NCI-H2029 (cell line): ENCODE results near the gene SPOPL.
"Not testable (repeated sequence)": the region's sequence is repeated elsewhere in the genome, so short reads cannot be mapped to it uniquely, and the experiment has no call there.

ENCODE experiments used
- DNase-seq: peaks from one replicate; lab custom pipeline; 2025; lab: John Stamatoyannopoulos, UW

Gene SPOPL

DNA sequence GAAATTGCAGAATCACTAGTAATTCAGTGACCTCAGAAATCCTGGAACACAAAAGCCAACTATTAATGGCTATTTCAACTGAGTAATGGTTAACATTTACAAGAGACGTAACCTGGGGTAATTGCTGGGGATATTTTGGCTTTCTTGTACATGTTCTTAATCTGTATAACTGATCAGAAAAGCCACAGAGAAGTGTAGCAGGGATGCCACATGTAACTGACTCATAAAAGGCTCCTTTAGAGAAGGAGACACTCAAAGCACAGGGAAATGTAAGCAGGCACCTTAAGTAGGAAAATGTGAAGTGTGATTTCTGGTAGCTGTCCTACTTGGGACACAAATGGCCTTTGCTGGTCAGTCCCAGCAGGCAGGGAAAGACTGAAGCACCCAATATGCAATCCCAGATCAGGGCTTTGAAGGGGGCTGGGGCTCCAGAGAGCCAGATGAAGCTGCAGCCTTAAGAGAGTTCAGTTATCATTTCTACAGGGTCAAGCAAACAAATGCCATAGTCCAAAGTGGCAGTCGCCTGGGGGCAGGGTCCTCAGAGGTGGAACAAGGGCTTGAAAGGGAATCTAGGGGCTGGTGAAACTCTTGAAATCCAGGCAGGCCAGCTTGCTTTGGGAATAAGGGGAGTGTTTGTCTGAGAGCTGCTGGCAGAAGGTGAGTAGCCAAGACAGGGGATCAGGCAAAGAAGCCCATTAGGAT, 7.2 kb upstream of the SPOPL start:
- DNase-seq: no peak

DNA sequence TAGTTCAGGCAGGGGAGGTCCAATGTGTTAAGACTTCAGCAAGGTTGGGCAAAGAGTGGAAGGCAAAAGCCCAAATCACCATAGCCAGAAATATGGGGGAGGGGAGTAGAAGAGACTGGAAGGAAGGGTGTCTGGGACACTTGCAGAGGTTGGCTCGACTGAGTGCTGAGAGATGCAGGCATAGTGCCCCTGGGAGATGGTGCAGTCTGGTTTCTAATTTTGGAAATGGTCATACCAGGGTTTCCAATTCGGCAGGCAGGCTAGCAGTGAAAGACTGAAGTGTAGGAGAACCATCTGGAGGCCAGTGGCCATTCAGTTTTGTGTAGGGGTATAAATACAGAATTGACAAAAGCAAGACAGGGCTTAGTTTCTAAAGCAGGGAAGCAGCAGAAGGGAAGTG, 6.2 kb upstream of the SPOPL start:
- no peak for DNase-seq

DNA sequence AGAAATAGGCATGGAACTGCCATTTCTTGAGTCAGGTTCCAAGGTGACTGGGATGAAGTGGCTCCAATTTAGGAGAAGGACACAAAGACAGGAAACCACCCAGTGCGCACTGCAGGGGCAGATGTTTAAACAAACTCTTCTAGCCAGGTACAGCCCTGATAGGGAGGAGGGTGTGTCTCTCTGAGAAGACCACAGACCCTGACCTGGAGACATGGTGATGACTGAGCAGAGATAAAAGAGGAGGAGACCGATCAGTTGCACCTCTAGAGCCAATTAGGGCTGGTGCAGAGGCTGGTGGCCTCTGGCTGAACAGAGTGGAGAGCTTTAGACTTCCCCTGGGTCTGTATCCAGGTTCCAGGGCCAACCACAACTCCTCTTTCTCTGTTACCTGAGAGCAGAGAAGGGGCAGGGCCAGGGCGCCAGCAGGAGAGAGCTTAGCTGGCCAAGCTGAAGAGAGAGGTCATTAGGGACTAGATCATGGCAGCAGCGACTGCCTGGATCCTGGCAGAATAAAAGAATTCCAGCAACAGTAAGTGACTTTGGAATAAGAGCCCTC, 5.4 kb upstream of the SPOPL start:
- DNase-seq: peak; percentile 28

DNA sequence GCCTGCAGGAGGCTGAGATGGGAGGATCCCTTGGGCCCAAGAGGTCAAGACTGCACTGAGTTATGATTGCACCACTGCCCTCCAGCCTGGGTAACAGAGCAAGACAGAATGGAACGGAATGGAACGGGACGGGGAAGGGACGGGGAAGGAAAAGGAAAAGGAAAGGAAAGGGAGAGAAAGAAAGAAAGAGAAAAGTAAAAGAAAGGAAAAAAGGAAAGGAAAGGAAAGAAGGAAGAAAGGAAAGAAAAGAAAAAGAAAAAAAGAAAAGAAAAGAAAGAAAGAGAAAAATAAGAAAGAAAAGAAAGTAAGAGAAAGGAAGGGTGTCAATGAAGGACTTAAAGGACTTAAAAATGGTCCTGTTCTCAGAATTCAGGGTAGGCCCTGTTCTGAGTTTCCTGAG, 4.3 kb upstream of the SPOPL start:
- no peak for DNase-seq

DNA sequence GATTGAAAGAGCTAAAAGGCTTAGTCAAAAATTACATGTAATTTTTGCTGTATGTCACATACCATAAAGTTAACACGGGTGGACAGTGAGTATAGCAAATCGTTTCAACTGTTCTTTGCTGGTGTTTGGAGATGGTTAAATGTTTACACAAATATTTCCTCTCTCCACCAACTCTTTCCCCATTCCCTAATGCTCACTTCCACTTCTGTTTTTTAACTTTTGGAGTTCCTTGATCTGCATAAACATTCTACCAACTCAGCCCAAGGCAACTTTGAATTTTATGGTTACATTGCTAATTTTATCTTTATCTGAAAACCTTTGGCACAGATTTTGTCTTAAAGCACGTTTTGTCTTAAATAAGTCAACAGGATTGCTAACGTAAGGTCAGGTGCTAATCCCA, 1.9 kb upstream of the SPOPL start:
- DNase-seq: no peak

DNA sequence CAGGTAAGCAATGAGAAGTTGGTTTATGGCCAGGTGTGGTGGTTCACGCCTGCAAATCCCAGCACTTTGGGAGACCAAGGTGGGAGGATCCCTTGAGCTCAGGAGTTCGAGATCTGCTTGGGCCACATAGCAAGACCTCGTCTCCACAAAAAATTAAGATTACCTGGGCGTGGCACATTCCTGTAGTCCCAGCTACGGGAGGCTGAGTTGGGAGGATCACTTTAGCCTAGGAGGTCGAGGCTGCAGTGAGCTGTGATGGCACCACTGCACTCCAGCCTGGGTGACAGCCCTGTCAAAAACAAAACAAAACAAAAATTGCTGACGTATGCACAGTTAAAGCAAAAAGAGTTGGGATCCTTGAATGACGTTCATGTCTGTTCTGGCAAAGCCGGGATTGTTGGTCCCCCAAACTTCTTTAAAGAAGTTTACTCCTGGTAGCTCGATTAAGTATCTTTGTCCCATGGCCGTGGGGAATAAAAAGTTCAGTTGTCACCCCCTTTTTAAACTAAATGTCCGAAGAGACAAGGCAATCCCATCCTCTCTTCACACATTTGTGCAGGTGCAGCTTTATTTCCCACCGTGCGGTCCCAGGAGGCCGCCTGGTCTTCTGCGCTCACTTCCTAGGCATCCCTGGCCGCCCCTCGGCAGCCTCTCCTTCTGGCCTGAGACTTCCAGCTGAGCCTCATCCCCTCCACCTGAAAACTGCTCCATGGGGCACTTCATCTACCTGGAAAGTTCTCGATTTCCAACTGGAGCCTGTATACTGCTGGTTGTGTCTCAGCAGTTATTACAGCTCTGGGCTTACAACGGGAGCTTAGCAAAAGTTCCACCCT, 762 bp upstream of the SPOPL start:
- DNase-seq: no peak

DNA sequence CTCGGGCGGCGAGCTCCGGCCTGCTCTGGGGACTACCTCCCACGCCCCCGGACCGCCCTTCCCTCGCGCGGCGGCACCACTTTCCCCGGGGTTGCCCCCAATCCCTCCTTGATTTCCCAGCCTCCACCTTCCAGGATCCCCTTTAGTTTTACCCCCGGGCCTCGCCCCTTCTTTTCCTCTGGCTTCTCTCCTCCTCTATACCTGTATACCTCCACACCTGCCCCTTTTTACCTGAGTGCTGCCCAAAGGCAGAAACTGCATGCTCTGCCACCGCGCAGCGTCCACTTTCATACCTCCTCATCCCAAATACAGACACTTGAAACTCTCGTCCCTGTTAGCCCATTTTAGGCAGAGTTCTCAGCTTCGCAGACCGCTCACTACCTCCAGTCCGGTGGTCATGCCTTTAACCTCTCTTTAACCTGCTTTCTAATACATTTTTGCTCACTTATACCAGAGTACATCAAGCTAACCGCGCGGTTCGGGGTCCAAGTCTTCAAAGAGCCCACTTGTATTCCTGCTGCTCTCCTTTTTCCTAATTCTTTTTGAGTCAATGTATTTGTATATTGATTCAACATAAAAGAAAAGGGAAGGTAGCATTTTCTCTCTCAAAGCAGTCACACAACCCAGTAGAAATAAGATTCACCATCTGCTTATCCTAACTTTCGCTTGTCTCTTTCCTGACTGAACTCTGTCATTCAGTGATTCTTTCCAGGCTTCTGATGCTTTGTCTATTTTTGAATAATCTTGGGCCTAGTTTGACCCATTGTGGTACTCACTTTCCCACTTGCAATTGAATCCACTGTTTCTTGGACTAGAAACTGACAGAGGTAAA, 901 bp downstream of the SPOPL start:
- no peak for DNase-seq

DNA sequence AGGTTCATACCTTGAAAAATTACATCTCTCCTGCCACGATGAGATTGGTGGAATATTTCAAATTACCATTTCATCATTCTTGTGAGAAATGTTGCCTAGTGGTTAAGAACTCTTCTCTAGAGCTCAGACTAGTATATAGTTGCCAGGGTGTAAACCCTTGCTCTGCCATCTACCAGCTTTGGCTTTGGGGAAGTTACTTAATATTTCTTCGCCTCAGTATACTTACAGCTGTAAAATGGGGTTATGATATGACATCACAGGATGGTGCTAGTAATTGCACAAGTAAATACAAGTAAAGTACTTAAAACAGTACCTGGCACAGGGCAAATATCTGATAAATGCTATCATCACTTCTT, 1.5 kb downstream of the SPOPL start:
- no peak for DNase-seq

DNA sequence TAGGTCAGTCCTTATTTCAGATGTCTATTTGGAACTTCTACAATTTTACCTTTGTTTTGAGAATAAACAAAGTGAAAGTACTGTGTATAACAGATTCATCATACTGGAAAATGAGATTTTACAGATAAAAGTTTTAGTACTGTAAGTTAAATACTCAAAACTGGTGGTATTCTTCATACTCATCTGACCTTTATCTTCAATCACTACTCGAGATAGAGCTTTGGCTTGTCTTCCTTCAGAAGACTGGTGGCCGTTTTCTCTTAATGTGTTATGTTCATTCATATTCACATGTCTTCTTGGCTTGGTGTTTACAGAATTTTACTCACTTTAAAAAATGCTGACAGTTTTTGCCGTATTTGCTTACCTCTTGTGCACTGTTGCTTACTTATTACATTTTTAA, 2.1 kb downstream of the SPOPL start:
- no peak for DNase-seq

DNA sequence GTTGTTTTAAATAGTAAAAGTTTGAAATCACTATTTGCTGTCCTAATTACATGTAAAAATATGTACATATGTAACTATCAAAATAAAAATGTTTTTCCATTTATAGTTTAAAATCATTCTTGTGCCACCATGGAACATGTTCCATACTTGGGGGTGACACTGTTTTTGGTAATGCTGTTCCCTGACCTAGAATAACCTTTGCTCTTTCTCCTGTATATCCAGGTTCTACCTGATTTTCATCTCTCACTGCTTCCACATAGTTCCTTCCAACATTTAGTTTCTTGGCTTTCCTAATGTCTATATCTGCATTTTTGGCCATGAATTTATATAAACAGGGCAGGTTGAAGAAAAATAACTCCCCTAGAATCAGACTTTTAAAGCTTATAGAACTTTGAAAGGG, 2.5 kb downstream of the SPOPL start:
- DNase-seq: no peak

DNA sequence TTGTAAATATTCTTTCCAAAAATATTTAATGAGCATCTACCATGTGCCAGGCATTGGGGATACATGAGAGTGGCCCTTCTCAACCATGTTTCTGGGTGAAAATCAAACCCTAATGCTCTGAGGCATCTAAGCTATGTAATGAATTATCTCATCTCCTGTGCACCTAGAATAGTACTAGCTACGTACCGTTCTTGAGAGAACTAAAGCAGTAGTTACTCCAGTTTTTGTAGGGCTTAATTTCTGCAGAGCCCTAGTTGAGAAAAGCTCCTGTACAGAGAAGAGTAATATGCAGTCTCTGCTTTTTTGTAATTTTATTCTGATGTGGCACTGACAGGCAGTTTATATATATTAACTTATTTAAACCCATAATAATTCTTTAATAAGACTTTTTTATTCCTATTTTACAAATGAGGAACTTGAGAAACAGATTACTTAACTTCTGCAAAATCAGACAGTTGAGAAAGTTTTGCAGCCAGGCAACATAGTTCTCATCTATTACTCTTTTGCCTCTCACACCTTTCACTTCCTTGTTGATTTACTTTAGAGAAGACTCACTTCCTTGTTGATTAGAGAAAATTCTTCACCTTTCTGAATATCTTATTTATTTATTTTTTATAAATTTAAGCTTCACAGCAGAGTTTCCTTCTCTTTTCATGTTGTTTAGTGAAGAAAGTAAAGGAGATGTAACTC, 3.1 kb downstream of the SPOPL start:
- DNase-seq: no peak

DNA sequence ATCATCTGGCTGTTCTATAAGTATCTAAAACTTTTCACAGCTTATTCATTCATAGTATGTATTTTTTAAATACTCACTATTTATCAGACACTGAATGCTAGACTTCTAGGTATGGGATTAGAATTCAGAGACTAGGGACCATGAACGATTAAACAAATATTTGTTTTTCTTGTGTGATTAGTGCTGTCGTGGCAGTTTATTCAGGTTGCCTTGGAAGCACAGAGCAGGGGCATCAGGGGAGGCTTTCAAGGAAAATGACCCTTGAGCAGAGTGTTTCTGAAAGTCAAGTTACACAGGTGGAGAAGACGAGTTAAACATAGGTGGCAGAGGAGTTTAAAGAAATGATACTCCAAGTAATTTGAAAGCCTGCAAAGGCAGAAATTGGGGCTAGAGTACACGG, 5.7 kb downstream of the SPOPL start:
- peak; percentile 72 for DNase-seq

DNA sequence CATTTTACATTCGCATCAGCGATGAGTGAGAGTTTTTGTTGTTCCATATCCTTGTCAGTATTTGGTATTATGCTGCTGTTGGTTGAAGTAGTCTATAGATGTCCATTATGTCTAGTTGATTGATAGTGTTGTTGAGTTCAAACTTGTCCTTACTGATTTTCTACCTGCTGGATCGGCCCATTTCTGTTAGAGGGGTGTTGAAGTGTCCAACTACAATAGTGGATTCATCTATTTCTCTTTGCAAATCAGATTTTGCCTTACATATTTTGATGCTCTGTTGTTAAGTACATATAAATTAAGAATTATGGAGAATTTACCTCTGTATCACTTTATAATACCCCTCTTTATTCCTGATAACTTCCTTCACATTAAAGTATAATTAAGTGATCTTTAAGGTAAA, 8.7 kb downstream of the SPOPL start:
- no peak for DNase-seq

DNA sequence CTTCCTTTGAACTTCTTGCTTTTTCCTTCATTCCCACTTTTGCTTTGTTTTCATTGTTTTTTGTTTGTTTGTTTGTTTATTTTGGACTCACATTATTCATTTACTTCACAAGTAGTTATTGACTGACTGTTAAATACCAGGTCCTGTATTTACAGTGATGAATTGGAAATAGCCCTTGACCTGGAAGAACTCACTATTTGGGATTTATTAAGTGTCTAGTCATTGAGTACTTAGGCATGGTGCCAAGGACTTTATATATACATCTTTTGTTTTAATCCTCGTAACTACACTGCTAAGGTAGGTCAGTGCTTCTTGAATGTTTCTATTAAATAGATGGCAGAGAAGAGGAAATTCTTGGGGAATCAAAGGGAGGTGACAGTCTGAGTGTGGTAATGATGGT, 11.1 kb downstream of the SPOPL start:
- DNase-seq: no peak

DNA sequence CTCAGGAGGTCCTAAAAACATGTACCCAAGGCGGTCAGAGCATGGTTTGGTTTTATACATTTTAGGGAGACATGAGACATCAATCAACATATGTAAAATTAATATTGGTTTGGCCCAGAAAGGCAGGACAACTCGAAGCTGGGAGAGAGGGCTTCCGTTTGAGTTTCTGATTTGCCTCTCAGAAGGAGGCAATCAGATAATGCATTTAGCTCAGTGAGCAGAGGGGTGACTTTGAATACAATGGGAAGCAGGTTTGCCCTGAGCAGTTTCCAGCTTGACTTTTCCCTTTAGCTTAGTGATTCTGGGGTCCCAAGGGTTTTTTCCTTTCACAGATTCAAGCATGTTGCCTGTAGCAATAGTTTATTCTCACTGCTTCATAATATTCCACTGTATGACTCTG, 12.6 kb downstream of the SPOPL start:
- no peak for DNase-seq

DNA sequence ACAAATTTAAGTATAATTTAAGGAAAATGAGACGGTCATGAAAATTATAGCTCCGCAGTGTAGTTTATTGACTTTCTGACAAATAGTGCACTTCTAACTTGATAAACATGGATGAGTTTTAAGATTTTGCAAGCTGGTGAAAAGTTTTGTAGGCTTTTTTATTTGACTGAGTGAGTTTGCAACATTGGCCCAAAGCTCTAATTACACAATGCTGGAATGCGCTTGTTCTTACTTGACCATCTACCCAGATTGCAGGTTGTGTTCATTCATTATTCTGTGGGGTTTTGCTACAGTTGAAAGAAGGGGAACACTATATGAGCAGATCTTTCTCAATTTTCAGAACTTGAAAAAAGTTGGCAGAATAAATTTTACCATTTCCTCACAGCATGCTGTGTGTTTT, 13.5 kb downstream of the SPOPL start:
- DNase-seq: no peak

DNA sequence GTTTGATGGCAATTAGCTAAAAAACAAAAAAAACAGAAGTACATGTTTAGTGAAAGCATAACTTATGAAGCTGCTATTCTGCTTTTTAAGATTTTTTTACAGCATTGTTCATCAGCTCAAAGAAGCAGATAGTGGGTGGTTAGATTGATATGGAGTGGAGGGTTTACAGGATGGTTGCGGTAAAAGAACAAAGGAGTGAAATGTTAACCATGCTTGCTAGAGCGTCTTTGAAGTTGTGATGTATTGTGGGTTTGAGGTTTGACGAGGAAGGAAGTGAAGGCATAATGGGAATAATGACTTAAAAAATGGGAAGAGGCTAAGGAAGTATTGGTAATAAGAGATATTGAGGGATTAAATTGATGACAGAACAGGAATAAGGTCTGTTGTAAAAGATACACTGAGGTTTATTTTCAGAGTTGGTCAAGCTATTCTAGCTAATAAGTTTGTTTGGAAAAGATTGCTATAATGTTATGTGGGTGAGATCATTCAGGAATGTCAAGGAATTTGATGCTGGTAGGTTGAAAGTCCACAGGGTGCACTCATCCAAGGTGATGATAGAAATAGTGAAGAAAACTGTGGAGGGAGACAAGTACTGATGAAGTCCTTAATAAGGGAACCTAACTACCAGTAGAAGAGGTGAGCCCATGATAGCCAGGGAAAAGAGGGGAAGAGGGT, 14.6 kb downstream of the SPOPL start:
- no peak for DNase-seq

DNA sequence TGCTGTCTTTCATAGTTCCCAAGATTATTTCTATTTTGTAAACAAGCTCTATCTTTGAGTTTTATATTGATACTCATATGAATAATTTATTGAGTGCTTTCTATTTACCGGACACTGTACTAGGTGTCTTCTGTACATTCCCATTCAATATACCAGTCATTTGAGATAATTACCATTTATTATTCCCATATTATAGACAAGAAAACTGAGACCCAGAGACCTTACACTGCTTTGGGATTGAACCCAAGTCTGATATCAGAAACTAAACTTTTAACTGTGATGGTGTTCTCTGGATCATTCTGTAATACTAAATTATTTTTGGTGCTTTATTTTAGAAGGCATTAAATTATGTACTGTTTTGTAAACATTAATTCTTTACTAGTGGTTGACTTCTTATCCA, 17.3 kb downstream of the SPOPL start:
- DNase-seq: no peak

DNA sequence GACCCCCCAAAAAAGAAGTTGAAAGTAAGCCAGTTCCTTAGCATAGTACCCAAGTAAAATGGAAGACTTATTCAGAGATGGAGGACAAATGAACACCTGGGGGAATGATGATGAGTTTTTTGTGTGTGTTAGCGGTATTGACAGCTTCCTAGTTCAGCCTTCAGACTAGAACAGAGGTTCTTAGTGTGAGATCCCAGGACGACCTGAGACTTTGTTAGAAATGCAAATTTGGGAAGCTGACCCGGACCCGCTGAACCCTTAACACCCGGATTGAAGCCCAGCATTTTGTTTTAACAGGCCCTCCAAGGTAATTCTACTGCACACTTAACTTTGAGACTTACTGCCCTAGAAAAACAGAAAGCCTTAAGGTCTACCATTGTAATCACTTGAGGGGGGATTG, 20.3 kb downstream of the SPOPL start:
- DNase-seq: no peak

DNA sequence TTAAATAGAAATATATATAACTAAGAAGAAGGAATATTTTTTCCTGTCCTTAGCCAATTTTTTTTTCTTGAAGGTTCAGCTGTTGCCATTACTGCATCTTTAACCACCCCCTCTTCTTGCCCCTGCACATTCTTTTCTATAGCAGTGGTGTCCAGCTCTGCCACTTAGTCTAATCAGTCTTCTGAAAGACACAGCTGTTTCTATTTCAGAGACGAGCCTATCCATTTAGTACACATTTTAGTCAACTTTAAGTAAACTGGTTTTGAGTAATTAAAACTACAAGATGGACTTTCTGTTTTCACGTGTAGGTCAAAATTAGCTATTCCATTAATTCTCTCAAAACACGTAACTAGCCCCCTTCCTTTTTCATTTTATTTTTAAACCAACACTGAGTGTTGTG, 21.0 kb downstream of the SPOPL start:
- DNase-seq: no peak

DNA sequence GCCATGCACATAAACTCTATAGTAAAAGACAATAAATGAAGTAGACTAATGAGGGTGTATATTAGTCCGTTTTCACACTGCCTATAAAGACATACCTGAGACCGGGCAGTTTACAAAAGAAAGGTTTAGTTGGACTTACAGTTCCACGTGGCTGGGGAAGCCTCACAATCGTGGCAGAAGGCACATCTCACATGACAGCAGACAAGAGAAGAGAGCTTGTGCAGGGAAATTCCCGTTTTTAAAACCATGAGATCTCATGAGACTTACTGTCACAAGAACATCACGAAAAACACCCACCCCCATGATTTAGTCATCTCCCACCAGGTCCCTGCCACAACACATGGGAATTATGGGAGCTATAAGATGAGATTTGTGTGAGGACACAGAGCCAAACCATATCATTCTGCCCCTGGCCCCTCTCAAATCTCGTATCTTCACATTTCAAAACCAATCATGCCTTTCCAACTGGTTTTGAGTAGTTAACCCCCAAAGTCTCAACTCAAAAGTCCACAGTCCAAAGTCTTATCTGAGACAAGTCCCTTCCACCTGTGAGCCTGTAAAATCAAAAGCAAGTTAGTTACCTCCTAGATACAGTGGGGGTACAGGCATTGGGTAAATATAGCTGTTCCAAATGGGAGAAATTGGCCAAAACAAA, 21.6 kb downstream of the SPOPL start:
- not testable (repeated sequence) for DNase-seq
